ENCODE measurements around the gene SYT15. TPM values are rescaled to one million over a fixed set of nuclear protein-coding genes. Genes with fewer than 3 reads are reported as not detected.
"Not testable (repeated sequence)": the region's sequence is repeated elsewhere in the genome, so short reads cannot be mapped to it uniquely, and the experiment has no call there.

The SYT15 gene
- total RNA-seq, 1 experiment from 2014 or later: 0.43 TPM

- Histone ChIP-seq H3K9me3 (no peaks in the 10 kb centered on the region), H3K4me3 (ENCODE audit: low read depth, low read length) (no peak overlapping the region), H3K27me3 (replicated peaks; ENCODE audit: control insufficient read depth, insufficient read depth, low read length) (no peaks in the 10 kb centered on the region), H3K36me3 (ENCODE audit: control insufficient read depth, insufficient read depth, low read length) (no peaks in the 10 kb centered on the region), H3K4me1 (peaks cover 26% of the 10 kb centered on the region)
- TF ChIP-seq CTCF (IDR thresholded peaks at IDR 0.05; ENCODE audit: insufficient read depth in 1 of 2, low read depth in 1 of 2, low read length in 1 of 2, severe bottlenecking in 1 of 2, unreplicated experiment in 1 of 2): no peak
- intact Hi-C loops (cut with micrococcal nuclease; ENCODE audit: unreplicated experiment): no loop called here
- no peak overlapping the region for H3K27ac Mint-ChIP-seq (ENCODE audit: unreplicated experiment)
- H3K4me3 Mint-ChIP-seq (ENCODE audit: unreplicated experiment): no peak overlapping the region
- H3K27me3 Mint-ChIP-seq (ENCODE audit: insufficient read depth, unreplicated experiment): no peaks in the 10 kb centered on the region
- no peaks in the 10 kb centered on the region for H3K9me3 Mint-ChIP-seq (ENCODE audit: unreplicated experiment)
- ChIA-PET POLR2A (no interaction called here), CTCF (interaction anchor here (0.6 to 1.9 kb wide), 2 partner anchors 9 to 38 kb away, joined by 3 to 5 read pairs; no protein-coding TSS in a partner anchor)
- H3K4me1 Mint-ChIP-seq (ENCODE audit: low read depth, unreplicated experiment): no peaks in the 10 kb centered on the region
- peak in 1 of 2 experiments; percentile 26 for DNase-seq
- no TSS peak for BruUV-seq (replicated peaks)
- H3K36me3 Mint-ChIP-seq (ENCODE audit: insufficient read depth, unreplicated experiment): peaks cover 6% of the 10 kb centered on the region
Measured at GRCh38 chr10:46560952-46561351, 18.0 kb upstream of the SYT15 start.

- H3K27ac Mint-ChIP-seq (ENCODE audit: unreplicated experiment); BruUV-seq (replicated peaks); H3K36me3 Mint-ChIP-seq (ENCODE audit: insufficient read depth, unreplicated experiment); H3K4me3 Mint-ChIP-seq (ENCODE audit: unreplicated experiment); H3K9me3 ChIP-seq; H3K4me3 ChIP-seq (ENCODE audit: low read depth, low read length); POLR2A ChIA-PET; H3K9me3 Mint-ChIP-seq (ENCODE audit: unreplicated experiment); H3K4me1 ChIP-seq; H3K4me1 Mint-ChIP-seq (ENCODE audit: low read depth, unreplicated experiment); H3K36me3 ChIP-seq (ENCODE audit: control insufficient read depth, insufficient read depth, low read length); H3K27me3 Mint-ChIP-seq (ENCODE audit: insufficient read depth, unreplicated experiment); H3K27me3 ChIP-seq (replicated peaks; ENCODE audit: control insufficient read depth, insufficient read depth, low read length); intact Hi-C loops (cut with micrococcal nuclease; ENCODE audit: unreplicated experiment): not testable (repeated sequence)
- peak; percentile 90 to 97 for TF ChIP-seq CTCF (IDR thresholded peaks at IDR 0.05; ENCODE audit: insufficient read depth in 1 of 2, low read depth in 1 of 2, low read length in 1 of 2, severe bottlenecking in 1 of 2, unreplicated experiment in 1 of 2)
- CTCF ChIA-PET: interaction anchor here (0.7 to 1.3 kb wide), 3 partner anchors 12 to 28 kb away, joined by 5 to 8 read pairs (median 6); no protein-coding TSS in a partner anchor
- DNase-seq: peak; percentile 83 to 87
Measured at GRCh38 chr10:46565591-46566332, 13.2 kb upstream of the SYT15 start.

- H3K9me3 ChIP-seq; H3K4me1 ChIP-seq; H3K4me3 Mint-ChIP-seq (ENCODE audit: unreplicated experiment); POLR2A ChIA-PET; H3K36me3 ChIP-seq (ENCODE audit: control insufficient read depth, insufficient read depth, low read length); CTCF ChIA-PET; H3K4me1 Mint-ChIP-seq (ENCODE audit: low read depth, unreplicated experiment); H3K27me3 Mint-ChIP-seq (ENCODE audit: insufficient read depth, unreplicated experiment); H3K27ac Mint-ChIP-seq (ENCODE audit: unreplicated experiment); BruUV-seq (replicated peaks); H3K36me3 Mint-ChIP-seq (ENCODE audit: insufficient read depth, unreplicated experiment); H3K27me3 ChIP-seq (replicated peaks; ENCODE audit: control insufficient read depth, insufficient read depth, low read length); H3K4me3 ChIP-seq (ENCODE audit: low read depth, low read length); H3K9me3 Mint-ChIP-seq (ENCODE audit: unreplicated experiment); intact Hi-C loops (cut with micrococcal nuclease; ENCODE audit: unreplicated experiment); DNase-seq: not testable (repeated sequence)
Measured at GRCh38 chr10:46567151-46567550, 11.8 kb upstream of the SYT15 start.

GRCh38 chr10:46570655-46571054 is 8.3 kb upstream of the SYT15 start:
- H3K27ac Mint-ChIP-seq (ENCODE audit: unreplicated experiment); intact Hi-C loops (cut with micrococcal nuclease; ENCODE audit: unreplicated experiment); H3K27me3 Mint-ChIP-seq (ENCODE audit: insufficient read depth, unreplicated experiment); H3K4me3 ChIP-seq (ENCODE audit: low read depth, low read length); H3K36me3 ChIP-seq (ENCODE audit: control insufficient read depth, insufficient read depth, low read length); H3K9me3 Mint-ChIP-seq (ENCODE audit: unreplicated experiment); H3K36me3 Mint-ChIP-seq (ENCODE audit: insufficient read depth, unreplicated experiment); BruUV-seq (replicated peaks); H3K4me1 ChIP-seq; POLR2A ChIA-PET; H3K4me3 Mint-ChIP-seq (ENCODE audit: unreplicated experiment); H3K9me3 ChIP-seq; DNase-seq; H3K27me3 ChIP-seq (replicated peaks; ENCODE audit: control insufficient read depth, insufficient read depth, low read length); CTCF ChIA-PET; H3K4me1 Mint-ChIP-seq (ENCODE audit: low read depth, unreplicated experiment): not testable (repeated sequence)

- H3K9me3 ChIP-seq; BruUV-seq (replicated peaks); H3K9me3 Mint-ChIP-seq (ENCODE audit: unreplicated experiment); H3K36me3 Mint-ChIP-seq (ENCODE audit: insufficient read depth, unreplicated experiment); H3K4me1 ChIP-seq; intact Hi-C loops (cut with micrococcal nuclease; ENCODE audit: unreplicated experiment); CTCF ChIA-PET; H3K27me3 ChIP-seq (replicated peaks; ENCODE audit: control insufficient read depth, insufficient read depth, low read length); H3K36me3 ChIP-seq (ENCODE audit: control insufficient read depth, insufficient read depth, low read length); H3K27ac Mint-ChIP-seq (ENCODE audit: unreplicated experiment); H3K4me3 Mint-ChIP-seq (ENCODE audit: unreplicated experiment); H3K27me3 Mint-ChIP-seq (ENCODE audit: insufficient read depth, unreplicated experiment); H3K4me1 Mint-ChIP-seq (ENCODE audit: low read depth, unreplicated experiment); H3K4me3 ChIP-seq (ENCODE audit: low read depth, low read length); POLR2A ChIA-PET: not testable (repeated sequence)
- peak in 1 of 2 experiments; percentile 3 for DNase-seq
Measured at GRCh38 chr10:46572765-46573164, 6.2 kb upstream of the SYT15 start.

GRCh38 chr10:46573314-46573713 is 5.6 kb upstream of the SYT15 start:
- H3K27me3 Mint-ChIP-seq (ENCODE audit: insufficient read depth, unreplicated experiment); H3K4me3 ChIP-seq (ENCODE audit: low read depth, low read length); H3K9me3 ChIP-seq; H3K27ac Mint-ChIP-seq (ENCODE audit: unreplicated experiment); H3K36me3 Mint-ChIP-seq (ENCODE audit: insufficient read depth, unreplicated experiment); BruUV-seq (replicated peaks); POLR2A ChIA-PET; H3K4me1 ChIP-seq; H3K4me3 Mint-ChIP-seq (ENCODE audit: unreplicated experiment); H3K9me3 Mint-ChIP-seq (ENCODE audit: unreplicated experiment); intact Hi-C loops (cut with micrococcal nuclease; ENCODE audit: unreplicated experiment); H3K4me1 Mint-ChIP-seq (ENCODE audit: low read depth, unreplicated experiment); H3K27me3 ChIP-seq (replicated peaks; ENCODE audit: control insufficient read depth, insufficient read depth, low read length); H3K36me3 ChIP-seq (ENCODE audit: control insufficient read depth, insufficient read depth, low read length); CTCF ChIA-PET: not testable (repeated sequence)
- DNase-seq: peak in 1 of 2 experiments; percentile 5
